Tibial nerve (tissue), 4 donors: Measurements from ENCODE around the gene BCAP29.

Experiments used
- EP300 ChIP-seq, 2 donors: sonication (generic); formaldehyde crosslinking; IDR thresholded peaks; one replicate each; pipeline ENCODE4 v1.6.1; 2017; ENCODE audit warnings: antibody characterized with exemption in 2 of 2, mild to moderate bottlenecking in 1 of 2
- POLR2A ChIP-seq, 2 donors: fragments of 450-650 bp; IDR thresholded peaks; one replicate each; pipeline ENCODE4 v1.6.1; 2017; ENCODE audit warnings: antibody characterized with exemption in 2 of 2, mild to moderate bottlenecking in 2 of 2, moderate library complexity in 2 of 2
- TF ChIP-seq, protein P1 (sequence below), 5 experiments: fragments of 200-600 bp in 3 of 5; fragments of 450-650 bp in 2 of 5; sonication (generic) in 3 of 5; IDR thresholded peaks; one replicate each; pipeline ENCODE4 v1.5.1; 2016 to 2019; ENCODE audit warnings: antibody characterized with exemption in 5 of 5, mild to moderate bottlenecking in 3 of 5, moderate library complexity in 2 of 5

DNA sequence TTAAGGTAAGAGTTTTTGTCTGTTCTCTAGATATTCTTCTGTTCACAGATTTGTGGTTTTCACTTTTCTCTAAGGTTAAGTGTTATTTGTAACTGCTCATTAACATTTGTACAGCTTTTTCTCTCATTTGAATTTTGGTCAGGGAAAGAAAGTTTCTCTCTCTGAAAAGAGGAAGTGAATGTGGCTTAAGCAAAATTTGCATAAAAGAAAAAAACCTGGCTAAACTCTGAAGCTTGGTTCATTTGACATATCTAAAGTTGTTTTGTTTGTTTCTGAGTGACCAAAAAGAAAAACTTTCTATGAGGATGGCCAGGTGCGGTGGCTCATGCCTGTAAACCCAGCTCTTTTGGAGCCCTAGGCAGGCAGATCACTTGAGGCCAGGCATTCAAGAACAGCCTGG lies 58.5 kb downstream of the BCAP29 start:
- TF ChIP-seq, protein P1, sequence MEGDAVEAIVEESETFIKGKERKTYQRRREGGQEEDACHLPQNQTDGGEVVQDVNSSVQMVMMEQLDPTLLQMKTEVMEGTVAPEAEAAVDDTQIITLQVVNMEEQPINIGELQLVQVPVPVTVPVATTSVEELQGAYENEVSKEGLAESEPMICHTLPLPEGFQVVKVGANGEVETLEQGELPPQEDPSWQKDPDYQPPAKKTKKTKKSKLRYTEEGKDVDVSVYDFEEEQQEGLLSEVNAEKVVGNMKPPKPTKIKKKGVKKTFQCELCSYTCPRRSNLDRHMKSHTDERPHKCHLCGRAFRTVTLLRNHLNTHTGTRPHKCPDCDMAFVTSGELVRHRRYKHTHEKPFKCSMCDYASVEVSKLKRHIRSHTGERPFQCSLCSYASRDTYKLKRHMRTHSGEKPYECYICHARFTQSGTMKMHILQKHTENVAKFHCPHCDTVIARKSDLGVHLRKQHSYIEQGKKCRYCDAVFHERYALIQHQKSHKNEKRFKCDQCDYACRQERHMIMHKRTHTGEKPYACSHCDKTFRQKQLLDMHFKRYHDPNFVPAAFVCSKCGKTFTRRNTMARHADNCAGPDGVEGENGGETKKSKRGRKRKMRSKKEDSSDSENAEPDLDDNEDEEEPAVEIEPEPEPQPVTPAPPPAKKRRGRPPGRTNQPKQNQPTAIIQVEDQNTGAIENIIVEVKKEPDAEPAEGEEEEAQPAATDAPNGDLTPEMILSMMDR (IDR thresholded peaks at IDR 0.05) = no peak
- TF ChIP-seq EP300 (IDR thresholded peaks at IDR 0.05) = no peak
- no peak for TF ChIP-seq POLR2A (IDR thresholded peaks at IDR 0.05)
